C4-2B (cell line): Measurements from ENCODE around the gene AKNA.
A peak's percentile ranks its signal among the peaks of the same experiment; 100 is the strongest.

ENCODE experiments used
- H3K27ac ChIP-seq: fragments of 450-650 bp; 2 replicates; pipeline ENCODE4 v1.5.1; 2017
- ZFX ChIP-seq: fragments of 450-650 bp; IDR thresholded peaks from 2 replicates; pipeline ENCODE4 v1.6.1; 2017
- TF ChIP-seq, protein P1 (sequence below): fragments of 450-650 bp; conservative IDR thresholded peaks from 2 replicates; pipeline ENCODE4 v1.5.1; 2017; ENCODE audit warnings: mild to moderate bottlenecking

AKNA gene

GRCh38 chr9:114299286-114300152 lies 88.3 kb downstream of the AKNA start:
- H3K27ac ChIP-seq, result no peak overlapping the region
- TF ChIP-seq ZFX, result no peak
- TF ChIP-seq, protein P1, sequence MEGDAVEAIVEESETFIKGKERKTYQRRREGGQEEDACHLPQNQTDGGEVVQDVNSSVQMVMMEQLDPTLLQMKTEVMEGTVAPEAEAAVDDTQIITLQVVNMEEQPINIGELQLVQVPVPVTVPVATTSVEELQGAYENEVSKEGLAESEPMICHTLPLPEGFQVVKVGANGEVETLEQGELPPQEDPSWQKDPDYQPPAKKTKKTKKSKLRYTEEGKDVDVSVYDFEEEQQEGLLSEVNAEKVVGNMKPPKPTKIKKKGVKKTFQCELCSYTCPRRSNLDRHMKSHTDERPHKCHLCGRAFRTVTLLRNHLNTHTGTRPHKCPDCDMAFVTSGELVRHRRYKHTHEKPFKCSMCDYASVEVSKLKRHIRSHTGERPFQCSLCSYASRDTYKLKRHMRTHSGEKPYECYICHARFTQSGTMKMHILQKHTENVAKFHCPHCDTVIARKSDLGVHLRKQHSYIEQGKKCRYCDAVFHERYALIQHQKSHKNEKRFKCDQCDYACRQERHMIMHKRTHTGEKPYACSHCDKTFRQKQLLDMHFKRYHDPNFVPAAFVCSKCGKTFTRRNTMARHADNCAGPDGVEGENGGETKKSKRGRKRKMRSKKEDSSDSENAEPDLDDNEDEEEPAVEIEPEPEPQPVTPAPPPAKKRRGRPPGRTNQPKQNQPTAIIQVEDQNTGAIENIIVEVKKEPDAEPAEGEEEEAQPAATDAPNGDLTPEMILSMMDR, result no peak

- H3K27ac ChIP-seq, result no peak overlapping the region
- no peak for TF ChIP-seq ZFX
- TF ChIP-seq, protein P1, result no peak
These were observed 91.4 kb downstream of the AKNA start for GRCh38 chr9:114296338-114296737.

DNA sequence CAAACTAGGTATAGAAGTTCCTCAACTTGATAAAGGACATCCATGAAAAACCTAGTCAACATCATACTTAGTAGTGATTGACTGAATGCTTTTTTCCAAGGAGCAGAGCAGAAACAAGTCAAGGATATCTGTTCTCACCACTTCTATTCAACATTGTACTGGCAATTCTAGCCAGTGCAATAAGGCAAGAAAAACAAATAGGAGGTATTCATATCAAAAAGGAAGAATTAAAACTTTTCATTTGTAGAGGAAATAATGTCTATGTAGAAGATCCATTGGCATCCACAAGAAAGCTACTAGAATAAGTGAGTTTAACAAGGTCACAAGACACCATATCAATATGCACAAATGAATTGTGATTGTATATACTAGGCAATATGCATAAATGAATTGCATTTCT lies 93.1 kb downstream of the AKNA start:
- no peak overlapping the region for H3K27ac ChIP-seq
- no peak for TF ChIP-seq ZFX
- TF ChIP-seq, protein P1, result no peak

GRCh38 chr9:114291886-114292590 lies 95.7 kb downstream of the AKNA start:
- H3K27ac ChIP-seq, result no peak overlapping the region
- no peak for TF ChIP-seq ZFX
- TF ChIP-seq, protein P1, result no peak

- H3K27ac ChIP-seq, result no peak overlapping the region
- TF ChIP-seq ZFX, result no peak
- TF ChIP-seq, protein P1, result peak; percentile 92
These were observed 96.7 kb downstream of the AKNA start for GRCh38 chr9:114291064-114291474.

GRCh38 chr9:114290561-114290986 lies 97.2 kb downstream of the AKNA start:
- TF ChIP-seq, protein P1, result no peak
- no peak for TF ChIP-seq ZFX
- no peak overlapping the region for H3K27ac ChIP-seq
